ENCODE results near the gene RPL10. TPM values are rescaled to one million over a fixed set of nuclear protein-coding genes. Genes with fewer than 3 reads are reported as not detected.

The RPL10 gene
- total RNA-seq, 2 experiments from 2014 or later = 5,036 to 5,204 TPM

DNA sequence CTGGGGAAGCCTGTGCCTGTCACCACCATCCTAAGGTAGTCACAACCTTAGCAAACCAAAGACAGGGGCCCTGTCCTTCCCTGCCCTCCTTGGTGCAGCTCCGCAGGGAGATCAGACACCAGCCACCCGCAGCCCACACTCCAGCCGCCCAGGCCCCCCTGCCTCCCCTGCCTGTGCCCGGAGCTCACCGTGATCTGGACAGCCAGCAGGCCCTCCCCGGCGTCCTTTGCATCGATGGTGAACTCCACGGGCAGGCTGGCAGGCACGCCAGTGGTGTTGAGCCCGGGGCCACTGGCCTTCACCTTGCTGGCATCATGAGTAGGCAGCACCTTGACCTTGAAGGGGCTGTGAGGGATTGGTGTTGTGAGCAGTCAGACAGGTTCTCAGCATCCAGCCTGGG is 40.2 kb upstream of the RPL10 start:
- Mint-ChIP-seq H3K27ac (no peak overlapping the region), H3K27me3 (no peaks in the 10 kb centered on the region), H3K36me3 (ENCODE audit: low read depth) (peaks cover 62% of the 10 kb centered on the region), H3K4me1 (ENCODE audit: low read depth) (no peaks in the 10 kb centered on the region), H3K9me3 (no peaks in the 10 kb centered on the region), H3K4me3 (no peak overlapping the region)
- Histone ChIP-seq H3K9me3 (ENCODE audit: control insufficient read depth in 1 of 2, insufficient read depth in 1 of 2, low read length in 2 of 2) (no peaks in the 10 kb centered on the region), H3K4me3 (ENCODE audit: low read length) (no peak overlapping the region), H3K27me3 (ENCODE audit: control insufficient read depth in 1 of 2, insufficient read depth in 2 of 2, low read length in 2 of 2) (no peaks in the 10 kb centered on the region), H3K4me1 (ENCODE audit: insufficient read depth, low read length) (peaks cover 98% of the 10 kb centered on the region), H3K36me3 (ENCODE audit: insufficient read depth, low read length) (peaks cover 98% of the 10 kb centered on the region), H3K27ac (ENCODE audit: low read depth in 1 of 2, low read length in 2 of 2) (no peak overlapping the region)
- ChIA-PET POLR2A (no interaction called here), CTCF (no interaction called here)
- TF ChIP-seq, protein P1, sequence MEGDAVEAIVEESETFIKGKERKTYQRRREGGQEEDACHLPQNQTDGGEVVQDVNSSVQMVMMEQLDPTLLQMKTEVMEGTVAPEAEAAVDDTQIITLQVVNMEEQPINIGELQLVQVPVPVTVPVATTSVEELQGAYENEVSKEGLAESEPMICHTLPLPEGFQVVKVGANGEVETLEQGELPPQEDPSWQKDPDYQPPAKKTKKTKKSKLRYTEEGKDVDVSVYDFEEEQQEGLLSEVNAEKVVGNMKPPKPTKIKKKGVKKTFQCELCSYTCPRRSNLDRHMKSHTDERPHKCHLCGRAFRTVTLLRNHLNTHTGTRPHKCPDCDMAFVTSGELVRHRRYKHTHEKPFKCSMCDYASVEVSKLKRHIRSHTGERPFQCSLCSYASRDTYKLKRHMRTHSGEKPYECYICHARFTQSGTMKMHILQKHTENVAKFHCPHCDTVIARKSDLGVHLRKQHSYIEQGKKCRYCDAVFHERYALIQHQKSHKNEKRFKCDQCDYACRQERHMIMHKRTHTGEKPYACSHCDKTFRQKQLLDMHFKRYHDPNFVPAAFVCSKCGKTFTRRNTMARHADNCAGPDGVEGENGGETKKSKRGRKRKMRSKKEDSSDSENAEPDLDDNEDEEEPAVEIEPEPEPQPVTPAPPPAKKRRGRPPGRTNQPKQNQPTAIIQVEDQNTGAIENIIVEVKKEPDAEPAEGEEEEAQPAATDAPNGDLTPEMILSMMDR (IDR thresholded peaks at IDR 0.05) = no peak
- intact Hi-C loops (cut with DNase I, micrococcal nuclease) = no loop called here
- DNase-seq (no peak), ATAC-seq (ENCODE audit: poor library complexity) (no peak)

DNA sequence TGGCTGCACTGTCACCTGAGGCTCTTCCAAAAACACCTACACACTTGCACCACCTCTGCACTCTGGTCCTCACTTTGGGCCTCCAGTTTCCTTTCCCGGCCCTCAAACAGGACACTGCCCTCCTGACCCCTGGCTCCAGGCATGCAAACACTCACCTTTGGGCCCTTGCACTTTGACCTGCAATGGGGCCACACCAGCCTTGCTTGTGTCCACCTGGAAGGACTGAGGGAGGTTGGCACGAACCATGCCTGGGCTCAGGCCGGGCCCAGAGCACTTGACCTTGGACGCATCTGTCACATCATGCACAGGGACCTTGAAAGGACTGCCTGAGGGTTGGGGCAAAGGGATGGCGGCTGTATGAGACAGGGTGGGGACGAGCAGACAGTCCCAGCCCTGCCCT is 39.3 kb upstream of the RPL10 start:
- H3K4me1 ChIP-seq (ENCODE audit: insufficient read depth, low read length) = peaks cover 94% of the 10 kb centered on the region

DNA sequence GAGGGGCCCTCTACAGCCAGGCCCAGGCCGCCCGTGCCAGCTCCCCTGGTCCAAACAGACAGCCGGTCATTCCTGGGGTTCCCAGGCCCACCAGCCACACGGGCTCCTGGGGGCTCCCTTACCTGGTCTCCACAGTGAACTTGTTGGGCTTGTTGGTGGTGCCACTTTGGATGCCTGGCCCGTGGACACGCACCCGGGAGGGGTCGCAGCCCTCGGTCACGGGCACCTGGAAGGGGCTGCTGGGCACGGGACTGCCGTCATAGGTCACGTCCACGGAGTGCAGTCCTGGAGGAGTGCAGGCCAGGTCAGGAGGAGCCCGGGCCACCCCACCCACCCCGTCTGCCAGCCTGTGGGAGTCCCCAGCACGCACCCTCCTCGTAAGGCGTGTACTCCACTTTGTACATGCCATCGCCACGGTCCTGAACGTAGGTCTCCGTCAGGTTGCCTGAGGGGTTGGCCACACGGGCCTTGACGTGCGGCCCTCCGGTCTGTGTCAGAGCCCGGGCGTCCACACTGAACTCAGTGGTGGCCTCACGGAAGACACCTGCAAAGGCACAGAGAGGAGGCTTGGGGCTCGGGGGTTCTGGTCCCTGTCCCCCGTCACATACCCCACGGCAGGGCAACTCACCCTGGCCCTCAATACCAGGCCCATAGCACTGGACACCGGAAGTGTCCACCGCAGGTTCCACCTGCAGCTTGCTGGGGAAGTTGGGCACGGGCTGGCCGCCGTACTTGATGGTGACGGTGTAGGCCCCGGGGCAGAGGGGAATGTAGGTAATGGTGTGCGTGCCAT is 38.6 kb upstream of the RPL10 start:
- H3K9me3 Mint-ChIP-seq = no peaks in the 10 kb centered on the region
- no peak overlapping the region for H3K4me3 Mint-ChIP-seq
- DNase-seq (no peak), ATAC-seq (ENCODE audit: poor library complexity) (no peak)
- peaks cover 53% of the 10 kb centered on the region for H3K36me3 Mint-ChIP-seq (ENCODE audit: low read depth)
- H3K4me1 Mint-ChIP-seq (ENCODE audit: low read depth) = no peaks in the 10 kb centered on the region
- no peak overlapping the region for H3K4me3 ChIP-seq (ENCODE audit: low read length)
- intact Hi-C loops (cut with DNase I, micrococcal nuclease) = no loop called here
- CTCF ChIA-PET = no interaction called here
- H3K27me3 Mint-ChIP-seq = no peaks in the 10 kb centered on the region
- no peak overlapping the region for H3K27ac ChIP-seq (ENCODE audit: low read depth in 1 of 2, low read length in 2 of 2)
- POLR2A ChIA-PET = no interaction called here
- no peak overlapping the region for H3K27ac Mint-ChIP-seq
- peaks cover 95% of the 10 kb centered on the region for H3K36me3 ChIP-seq (ENCODE audit: insufficient read depth, low read length)
- H3K9me3 ChIP-seq (ENCODE audit: control insufficient read depth in 1 of 2, insufficient read depth in 1 of 2, low read length in 2 of 2) = no peaks in the 10 kb centered on the region
- TF ChIP-seq, protein P1 (IDR thresholded peaks at IDR 0.05) = no peak
- peaks cover 94% of the 10 kb centered on the region for H3K4me1 ChIP-seq (ENCODE audit: insufficient read depth, low read length)
- H3K27me3 ChIP-seq (ENCODE audit: control insufficient read depth in 1 of 2, insufficient read depth in 2 of 2, low read length in 2 of 2) = no peaks in the 10 kb centered on the region

More for the DNA sequence above, 39.3 kb upstream of the RPL10 start:
- H3K9me3 ChIP-seq (ENCODE audit: control insufficient read depth in 1 of 2, insufficient read depth in 1 of 2, low read length in 2 of 2) = no peaks in the 10 kb centered on the region
- Mint-ChIP-seq H3K27me3 (no peaks in the 10 kb centered on the region), H3K9me3 (no peaks in the 10 kb centered on the region), H3K36me3 (ENCODE audit: low read depth) (peaks cover 58% of the 10 kb centered on the region), H3K27ac (no peak overlapping the region), H3K4me3 (no peak overlapping the region), H3K4me1 (ENCODE audit: low read depth) (no peaks in the 10 kb centered on the region)
- intact Hi-C loops (cut with DNase I, micrococcal nuclease) = no loop called here
- no peaks in the 10 kb centered on the region for H3K27me3 ChIP-seq (ENCODE audit: control insufficient read depth in 1 of 2, insufficient read depth in 2 of 2, low read length in 2 of 2)
- peaks cover 95% of the 10 kb centered on the region for H3K36me3 ChIP-seq (ENCODE audit: insufficient read depth, low read length)
- peak overlapping the region in 1 of 2 donors; percentile 17 for H3K27ac ChIP-seq (ENCODE audit: low read depth in 1 of 2, low read length in 2 of 2)
- ATAC-seq (ENCODE audit: poor library complexity) (no peak), DNase-seq (no peak)
- CTCF ChIA-PET = no interaction called here
- H3K4me3 ChIP-seq (ENCODE audit: low read length) = no peak overlapping the region
- POLR2A ChIA-PET = no interaction called here
- TF ChIP-seq, protein P1 (IDR thresholded peaks at IDR 0.05) = no peak
